ENCODE data around the gene CDHR1.

DNA sequence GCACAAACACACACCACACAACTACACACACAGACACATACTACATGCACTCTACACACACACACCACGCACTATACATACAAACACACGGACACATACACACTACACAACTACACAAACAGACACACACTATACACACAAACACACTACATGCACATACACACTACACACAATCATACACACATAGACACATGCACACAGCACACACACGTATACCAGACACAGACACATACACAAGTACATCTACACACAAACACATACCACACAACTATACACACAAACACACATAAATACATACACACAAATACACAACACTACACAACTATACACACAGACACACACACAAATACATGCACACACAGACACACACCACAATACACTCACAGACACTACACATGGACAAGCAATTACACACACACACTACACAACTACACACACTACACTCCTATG, 16.2 kb upstream of the CDHR1 start:
- TF ChIP-seq, protein P1, sequence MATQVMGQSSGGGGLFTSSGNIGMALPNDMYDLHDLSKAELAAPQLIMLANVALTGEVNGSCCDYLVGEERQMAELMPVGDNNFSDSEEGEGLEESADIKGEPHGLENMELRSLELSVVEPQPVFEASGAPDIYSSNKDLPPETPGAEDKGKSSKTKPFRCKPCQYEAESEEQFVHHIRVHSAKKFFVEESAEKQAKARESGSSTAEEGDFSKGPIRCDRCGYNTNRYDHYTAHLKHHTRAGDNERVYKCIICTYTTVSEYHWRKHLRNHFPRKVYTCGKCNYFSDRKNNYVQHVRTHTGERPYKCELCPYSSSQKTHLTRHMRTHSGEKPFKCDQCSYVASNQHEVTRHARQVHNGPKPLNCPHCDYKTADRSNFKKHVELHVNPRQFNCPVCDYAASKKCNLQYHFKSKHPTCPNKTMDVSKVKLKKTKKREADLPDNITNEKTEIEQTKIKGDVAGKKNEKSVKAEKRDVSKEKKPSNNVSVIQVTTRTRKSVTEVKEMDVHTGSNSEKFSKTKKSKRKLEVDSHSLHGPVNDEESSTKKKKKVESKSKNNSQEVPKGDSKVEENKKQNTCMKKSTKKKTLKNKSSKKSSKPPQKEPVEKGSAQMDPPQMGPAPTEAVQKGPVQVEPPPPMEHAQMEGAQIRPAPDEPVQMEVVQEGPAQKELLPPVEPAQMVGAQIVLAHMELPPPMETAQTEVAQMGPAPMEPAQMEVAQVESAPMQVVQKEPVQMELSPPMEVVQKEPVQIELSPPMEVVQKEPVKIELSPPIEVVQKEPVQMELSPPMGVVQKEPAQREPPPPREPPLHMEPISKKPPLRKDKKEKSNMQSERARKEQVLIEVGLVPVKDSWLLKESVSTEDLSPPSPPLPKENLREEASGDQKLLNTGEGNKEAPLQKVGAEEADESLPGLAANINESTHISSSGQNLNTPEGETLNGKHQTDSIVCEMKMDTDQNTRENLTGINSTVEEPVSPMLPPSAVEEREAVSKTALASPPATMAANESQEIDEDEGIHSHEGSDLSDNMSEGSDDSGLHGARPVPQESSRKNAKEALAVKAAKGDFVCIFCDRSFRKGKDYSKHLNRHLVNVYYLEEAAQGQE (IDR thresholded peaks at IDR 0.05; ENCODE audit: insufficient read depth in 1 of 2, low read depth in 2 of 2, low read length in 2 of 2) = no peak
- TF ChIP-seq TAF1 (IDR thresholded peaks at IDR 0.05; ENCODE audit: borderline replicate concordance, insufficient read depth, low read length) = no peak
- TF ChIP-seq SIN3A (IDR thresholded peaks at IDR 0.05; ENCODE audit: borderline replicate concordance, insufficient read depth, low read length) = no peak
- no peak for TF ChIP-seq POLR2AphosphoS5 (IDR thresholded peaks at IDR 0.05; ENCODE audit: low read depth, low read length)

Data from PFSK-1 (cell line).